Hematopoietic multipotent progenitor cell treated with erythropoietin and hydrocortisone succinate and interleukin-3 and kit ligand, for 6 days (in vitro differentiated cells): ENCODE data around the gene NFASC.

ENCODE experiments used
- DNase-seq: peaks from one replicate; pipeline ENCODE4 v3.0.0-alpha.2; 2015

NFASC gene

DNA sequence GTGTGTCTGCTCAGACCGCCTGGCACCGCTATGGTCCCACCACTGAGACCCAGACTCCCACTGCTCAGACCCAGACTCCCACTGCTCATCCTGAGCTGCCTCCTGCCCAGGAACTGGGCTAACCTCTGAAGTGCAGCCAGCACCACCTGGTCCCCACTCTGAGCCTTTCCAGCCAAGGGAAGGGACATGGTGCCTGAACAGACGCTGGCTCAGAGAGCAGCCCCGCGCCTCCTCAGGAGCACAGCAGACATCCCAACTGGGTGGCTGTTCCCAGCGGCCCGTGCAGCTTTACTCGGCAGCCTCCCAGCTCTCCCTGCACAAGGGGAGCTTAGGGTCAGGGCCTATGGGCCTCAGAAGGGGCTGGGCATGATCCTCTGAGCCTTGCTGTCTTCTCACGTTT, 144.6 kb downstream of the NFASC start:
- DNase-seq, result no peak

DNA sequence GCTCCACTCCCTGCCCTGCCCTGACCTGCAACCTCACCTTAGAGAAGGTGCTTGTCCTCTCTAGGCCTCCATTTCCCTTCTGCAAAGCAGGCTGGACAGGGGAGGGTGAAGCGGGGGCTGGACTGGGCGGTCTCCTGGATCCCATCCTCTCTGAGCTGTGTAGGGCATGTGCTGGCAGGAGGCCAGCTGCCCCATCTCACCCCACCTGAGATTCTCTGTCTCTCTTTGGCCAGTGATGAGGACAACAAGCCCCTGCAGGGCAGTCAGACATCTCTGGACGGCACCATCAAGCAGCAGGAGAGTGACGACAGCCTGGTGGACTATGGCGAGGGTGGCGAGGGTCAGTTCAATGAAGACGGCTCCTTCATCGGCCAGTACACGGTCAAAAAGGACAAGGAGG, 145.4 kb downstream of the NFASC start:
- no peak for DNase-seq

DNA sequence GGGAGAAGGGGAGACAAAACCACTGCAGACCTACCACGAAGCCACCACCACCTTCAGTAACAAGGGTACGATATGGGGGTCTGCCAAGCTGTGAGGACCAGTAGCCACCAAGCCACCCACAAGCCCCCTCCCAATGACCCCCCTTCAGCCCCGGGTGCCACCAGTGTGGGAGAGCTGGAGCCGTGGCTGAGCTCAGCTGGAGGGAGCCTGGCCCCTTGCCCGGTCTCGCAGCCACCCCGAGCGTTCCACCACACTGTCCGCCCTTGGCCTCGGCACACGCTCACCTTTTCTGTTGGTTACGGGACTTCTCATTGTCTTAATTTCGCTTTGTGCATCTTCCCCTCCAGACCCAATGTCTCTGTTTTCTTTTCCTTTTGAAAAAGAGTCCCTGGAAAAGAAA, 145.9 kb downstream of the NFASC start:
- no peak for DNase-seq

DNA sequence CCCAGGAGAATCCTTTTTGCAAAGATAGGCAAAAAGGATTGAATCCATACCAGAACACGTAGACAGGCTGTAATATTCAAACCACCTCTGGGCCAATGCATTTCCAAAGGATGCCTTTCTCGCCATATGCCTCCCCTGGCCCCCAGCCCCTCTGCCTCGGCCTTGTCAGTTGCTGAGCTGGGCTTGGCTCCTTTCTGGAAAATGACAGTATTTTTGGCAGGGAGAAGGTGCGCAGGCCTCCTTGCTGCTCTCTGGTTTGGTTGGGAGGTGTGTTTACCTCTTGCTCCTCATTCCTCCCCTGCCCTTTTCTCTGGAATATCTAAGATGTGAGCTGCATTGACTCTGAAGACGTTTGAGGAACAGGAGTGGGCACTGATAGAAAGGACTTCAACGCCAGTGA, 146.3 kb downstream of the NFASC start:
- DNase-seq, result no peak

DNA sequence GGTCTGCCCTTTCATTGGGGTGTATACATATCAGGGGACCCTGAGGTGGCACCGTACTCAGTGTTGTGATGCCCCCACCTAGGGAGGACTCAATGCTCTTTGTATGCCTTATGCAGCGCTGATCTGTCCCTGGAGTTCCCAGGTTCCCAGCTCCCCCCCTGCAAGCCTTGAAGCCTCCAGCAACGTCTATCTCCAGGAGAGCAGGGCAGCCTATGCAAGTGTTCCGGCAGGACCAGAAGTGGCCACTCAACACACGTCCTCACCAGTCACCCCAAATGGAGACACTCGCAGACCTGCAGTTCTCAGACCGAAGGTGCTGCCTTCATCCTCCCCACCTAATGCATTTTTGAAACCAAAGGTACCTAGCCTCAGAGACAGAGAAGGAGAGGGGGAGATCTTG, 147.1 kb downstream of the NFASC start:
- DNase-seq, result no peak

DNA sequence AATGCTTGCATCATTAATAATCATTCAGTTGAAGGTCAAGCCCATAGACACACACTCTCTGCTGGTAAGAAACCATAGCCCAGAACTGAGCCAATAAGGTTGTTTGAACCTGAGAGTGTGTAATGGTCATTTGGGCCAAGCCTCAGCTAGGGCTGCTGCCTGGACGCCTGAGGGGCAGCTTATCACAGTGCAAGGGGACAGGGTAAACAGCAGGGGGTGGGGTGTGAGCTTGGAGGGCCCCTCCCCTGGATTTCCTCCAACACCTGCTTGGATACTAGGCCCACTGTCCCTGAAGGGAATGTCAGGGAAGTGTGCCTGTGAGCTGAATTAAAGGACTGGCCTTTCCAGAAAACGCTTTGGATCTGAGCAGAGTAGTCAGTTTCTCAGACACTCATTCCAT, 147.7 kb downstream of the NFASC start:
- no peak for DNase-seq

DNA sequence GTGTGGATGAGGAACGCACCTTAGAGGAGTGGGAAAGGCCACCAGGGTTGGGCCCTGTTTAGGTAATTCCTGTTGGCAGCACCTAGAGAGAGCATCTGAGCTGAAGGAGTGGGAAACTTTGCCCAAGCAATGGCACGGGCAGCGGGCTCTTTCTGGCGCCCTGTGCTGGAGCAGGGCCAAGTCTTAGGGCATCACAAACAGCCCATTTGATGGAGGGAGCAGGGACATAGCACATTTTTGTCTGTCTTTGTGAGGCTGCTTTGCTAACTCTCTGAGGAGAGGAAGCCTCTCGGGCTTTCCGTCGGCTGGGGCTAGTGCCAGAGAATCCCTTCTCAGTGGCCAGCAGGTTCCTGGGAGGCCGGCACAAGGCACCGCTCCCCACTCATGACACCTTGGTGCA, 149.8 kb downstream of the NFASC start:
- DNase-seq, result no peak

DNA sequence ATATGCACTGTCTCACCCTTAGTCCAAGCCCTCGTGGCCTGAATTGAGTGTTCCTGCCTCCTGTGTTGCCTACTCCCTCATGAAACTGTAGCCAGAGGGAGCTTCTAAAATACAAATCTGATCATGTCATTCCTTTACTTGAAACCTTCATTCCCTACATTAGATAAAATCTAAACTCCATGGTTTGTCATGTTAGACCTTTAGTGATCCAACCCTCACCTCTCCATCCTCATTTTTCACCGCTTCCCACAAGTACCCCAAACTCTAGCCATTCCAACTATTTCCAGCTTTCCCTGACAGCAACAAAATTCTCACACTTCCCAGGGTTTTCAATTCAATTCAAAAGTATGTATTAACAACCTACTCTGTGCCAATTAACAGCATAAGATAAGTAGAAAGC, 154.0 kb downstream of the NFASC start:
- DNase-seq, result no peak

DNA sequence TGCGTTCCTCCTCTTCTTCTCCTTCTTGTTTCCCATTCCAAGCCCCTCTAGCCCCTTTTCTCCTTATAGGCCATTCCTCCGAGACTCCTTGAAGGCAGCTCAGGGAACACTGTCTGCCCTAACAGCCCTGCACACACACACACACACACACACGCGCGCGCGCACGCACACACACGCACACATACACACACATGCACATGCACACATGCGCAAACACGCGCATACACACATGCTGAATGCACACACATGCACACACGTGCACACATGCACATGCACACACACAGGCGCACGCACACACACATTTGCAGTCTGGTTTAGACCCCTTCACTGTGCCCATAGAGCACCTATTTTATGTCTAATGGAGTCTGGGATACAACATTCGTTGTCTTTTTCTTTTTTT, 154.6 kb downstream of the NFASC start:
- no peak for DNase-seq

DNA sequence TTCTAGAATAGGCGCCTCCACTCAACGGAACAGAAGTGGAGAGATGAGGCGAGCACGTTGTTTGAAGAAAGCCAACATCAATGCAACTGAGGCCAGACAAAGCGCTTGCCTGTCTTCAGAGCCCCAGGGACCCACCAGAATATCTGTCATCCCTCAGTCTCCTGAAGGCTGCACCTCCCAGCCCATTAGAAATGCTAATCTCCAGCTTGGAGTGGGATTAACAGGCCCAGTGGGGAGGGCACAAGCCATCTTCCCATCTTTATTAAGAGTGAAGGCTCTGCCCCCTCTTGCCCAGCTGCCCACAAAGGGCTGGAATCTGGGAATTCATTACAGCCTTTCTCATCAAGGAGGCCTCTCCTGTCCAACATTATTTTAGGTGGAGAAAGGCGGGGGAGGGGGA, 155.5 kb downstream of the NFASC start:
- no peak for DNase-seq

DNA sequence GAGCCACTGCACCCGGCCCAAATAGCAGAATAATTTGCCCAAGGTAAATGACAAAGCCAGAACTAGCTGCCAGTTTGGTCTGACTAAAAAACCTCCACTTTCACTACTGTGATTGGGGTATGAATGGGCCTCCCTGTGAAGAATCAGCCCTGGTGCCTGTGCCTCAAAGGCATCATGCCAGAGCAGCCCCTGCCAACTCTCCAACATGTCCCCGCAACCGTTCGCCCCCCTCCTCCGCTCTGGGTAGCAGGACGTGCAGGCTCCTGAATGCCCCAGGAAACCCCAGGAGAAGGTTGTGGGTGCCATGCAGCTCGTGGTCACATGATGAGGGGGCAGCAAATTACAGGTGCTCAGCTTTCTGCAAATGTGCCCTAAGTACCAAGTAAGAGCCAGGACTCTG, 157.7 kb downstream of the NFASC start:
- DNase-seq, result no peak

DNA sequence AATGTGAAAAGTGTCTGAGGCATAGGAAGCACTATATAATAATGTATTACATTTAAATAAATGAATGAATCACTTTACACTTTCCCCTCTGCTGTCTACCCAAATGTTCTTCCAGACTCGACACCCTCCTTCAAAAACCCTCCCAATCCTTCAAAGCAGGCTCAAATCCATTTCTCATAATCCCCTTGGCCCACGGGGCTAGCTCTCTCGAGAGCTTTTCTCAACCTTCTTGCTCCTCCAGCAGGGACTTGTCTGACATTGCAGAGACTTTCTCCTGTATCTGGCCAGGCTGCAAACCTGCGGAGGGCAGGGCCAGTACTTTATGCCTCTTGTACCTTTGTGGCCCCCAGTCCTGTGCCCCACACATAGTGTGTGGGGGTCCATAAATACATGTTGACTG, 158.3 kb downstream of the NFASC start:
- DNase-seq, result no peak

DNA sequence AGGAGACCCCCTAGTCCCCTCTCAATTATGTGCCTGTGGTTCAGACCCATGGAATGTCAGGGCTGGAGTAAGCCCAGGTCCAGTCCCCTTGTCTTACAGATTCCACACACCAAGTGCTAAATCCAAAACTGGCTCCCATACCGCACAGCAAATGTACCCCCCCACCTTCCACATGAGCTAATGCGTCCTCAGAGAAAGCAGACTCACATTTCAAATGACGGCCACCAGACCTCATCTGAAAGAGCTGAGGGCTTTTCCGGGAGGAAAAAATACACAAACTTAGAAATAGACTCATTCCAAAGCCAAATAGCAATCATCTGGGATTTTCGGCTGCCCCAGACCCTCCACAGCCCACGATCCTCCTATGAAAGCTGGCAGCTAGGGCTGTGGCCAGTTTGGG, 159.6 kb downstream of the NFASC start:
- no peak for DNase-seq

DNA sequence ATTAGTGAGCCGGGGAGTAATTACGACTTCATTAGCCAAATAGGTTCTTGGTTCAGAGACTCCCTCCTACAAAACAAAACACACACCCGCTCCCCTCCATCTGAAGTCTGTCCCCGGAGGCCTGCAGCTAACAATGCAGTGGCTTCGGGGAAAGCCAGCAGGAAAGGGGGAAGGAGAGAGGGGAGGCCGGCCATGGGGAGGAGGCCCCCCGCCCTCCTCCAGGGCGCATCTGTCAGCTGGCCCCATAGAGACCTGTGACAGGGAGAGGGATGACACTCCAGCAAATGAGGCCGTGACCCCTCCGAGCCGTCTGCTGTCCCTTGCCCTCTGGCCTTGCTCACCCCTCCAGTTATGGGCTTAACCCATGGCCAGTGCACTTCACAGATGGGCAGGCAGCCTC, 160.2 kb downstream of the NFASC start:
- no peak for DNase-seq

DNA sequence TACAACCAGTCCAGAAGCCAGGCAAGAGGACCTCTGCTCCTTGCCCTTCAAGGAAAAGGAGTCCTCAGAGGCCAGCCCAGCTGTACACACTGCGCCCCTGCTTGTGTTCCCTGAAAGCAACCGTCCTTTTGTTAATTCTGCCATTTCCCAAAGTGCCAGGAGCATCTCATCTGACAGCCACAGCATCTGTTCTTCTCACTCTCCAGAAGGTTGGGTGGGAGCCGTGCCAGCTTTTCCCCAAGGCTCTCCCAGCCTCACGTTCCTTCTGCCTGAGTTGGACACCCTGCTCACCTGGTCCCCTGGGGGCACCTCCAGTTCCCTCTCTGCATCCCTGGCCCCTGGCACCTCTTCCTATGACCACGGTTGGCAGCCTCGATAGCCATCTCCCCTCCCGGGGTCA, 161.8 kb downstream of the NFASC start:
- no peak for DNase-seq

DNA sequence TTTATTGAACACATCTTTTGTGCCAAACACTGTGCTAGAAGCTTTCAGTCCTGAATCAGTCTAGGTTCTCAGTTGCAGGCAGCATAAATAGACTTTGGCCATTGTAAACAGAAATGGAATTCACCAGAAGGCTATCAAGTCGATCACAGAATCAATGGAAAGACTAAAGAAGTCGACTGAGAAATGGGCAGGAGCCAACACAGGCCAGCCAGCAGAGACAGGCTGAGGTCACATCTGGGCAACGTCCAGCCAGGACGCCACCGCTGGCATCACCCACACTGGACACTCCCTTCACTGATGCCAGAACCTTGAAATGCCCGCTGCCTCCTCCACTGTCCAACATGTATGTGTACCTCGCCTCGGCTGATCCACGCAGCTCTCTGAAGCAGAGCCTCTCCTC, 166.9 kb downstream of the NFASC start:
- no peak for DNase-seq

DNA sequence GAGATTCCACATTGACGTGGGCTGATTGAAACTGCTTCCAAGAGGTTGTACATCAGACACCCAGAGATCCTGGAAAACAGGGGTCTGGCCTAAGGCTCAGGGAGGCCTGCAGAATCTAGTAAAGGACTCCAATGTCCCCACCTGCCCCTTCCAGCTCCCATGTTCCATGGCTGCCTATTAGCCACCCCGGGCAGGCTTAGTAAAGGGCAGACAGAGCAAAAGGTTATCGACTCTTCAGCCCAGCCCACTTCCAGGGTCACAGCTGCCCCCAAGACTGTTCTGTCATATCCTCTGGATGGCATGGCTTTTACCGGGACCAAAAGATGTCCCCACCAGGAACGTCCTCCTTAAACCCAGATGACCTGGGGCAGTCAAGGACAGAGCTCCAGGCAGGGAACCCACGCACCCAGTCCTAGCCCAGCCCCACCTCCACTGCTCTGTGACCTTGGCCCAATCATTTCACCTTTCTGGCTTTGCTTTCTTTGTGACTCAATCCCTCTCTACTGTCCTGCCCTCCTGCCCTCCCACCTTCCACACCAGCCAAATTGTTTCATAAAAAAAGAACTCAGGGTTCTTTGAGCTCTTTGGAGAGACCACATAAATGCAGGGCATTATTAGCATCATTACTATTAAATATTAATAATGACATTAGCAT, 167.6 kb downstream of the NFASC start:
- no peak for DNase-seq

DNA sequence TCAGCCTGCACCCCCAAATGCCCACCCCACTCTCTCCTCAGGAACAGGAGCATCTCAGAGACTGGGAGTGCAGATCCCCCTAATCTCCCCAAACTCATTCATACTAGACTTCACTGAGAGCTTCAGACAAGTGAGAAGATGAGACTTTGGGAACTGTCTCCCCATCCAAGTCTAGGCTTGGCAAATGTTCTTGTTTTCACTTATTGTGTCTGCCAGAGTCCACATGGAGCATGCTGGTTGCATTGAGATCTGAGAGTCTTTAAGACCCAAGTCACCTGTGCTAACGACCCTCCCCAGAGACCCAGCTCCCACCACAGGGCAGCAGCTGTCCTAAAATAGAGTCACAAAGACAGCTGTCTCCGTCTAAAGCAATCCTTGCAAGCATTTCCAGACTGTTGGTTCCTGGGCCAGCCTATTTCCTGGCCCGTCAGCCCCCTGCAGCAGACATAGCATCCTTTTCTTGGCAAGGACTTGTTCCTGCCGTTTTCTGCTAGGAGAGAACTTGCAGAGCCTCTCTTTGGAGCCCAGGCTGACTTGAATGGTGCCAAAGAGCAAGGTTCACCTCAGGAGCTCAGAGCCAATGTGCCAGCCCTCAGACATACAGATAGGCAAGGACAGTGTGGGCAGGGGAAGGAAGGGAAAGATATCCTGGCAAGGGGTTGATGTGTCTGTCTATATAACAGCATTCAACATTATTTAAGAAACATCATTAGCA, 170.5 kb downstream of the NFASC start:
- DNase-seq, result no peak

DNA sequence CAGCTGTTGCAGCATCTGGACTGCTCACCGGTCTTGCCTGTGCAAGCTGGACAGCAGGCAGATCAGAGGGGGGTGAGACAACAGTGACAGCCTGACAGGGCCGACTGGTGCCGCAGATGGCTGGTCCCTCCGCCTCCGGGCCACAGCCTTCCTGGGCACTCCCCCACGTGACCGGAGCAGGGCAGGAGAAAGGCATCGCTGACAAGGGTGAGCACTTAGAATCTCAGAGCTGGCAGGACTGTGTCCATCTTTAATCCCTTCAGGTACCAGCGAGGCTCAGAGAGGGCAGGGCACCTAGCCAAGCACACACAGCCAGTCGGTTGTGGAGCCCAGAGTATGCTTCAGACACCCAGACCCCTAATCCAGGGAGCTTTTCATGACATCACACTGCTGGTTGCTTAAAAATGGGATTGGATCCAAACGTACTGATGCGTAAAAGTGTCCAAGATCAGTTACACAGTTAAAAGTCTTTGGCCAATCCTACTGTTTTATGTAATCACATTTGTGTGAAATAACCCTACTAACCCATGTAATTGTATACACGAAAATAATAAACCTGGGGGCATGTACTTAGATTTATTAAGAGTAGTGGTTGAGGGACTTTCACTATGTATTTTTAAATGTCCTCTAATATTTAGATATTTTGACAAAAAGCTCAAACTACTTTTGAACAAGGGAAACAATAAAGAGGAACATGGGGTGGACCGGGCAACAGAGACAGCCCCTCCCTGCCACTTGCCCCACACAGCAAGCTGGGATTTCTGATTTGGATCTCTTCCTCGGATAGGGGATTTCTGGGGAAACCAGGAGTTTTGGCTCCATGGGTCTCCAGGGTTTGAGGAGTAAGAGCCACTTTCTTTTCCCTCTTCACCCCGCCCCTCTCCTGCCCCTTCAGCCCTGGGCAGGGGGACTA, 171.6 kb downstream of the NFASC start:
- DNase-seq, result no peak

DNA sequence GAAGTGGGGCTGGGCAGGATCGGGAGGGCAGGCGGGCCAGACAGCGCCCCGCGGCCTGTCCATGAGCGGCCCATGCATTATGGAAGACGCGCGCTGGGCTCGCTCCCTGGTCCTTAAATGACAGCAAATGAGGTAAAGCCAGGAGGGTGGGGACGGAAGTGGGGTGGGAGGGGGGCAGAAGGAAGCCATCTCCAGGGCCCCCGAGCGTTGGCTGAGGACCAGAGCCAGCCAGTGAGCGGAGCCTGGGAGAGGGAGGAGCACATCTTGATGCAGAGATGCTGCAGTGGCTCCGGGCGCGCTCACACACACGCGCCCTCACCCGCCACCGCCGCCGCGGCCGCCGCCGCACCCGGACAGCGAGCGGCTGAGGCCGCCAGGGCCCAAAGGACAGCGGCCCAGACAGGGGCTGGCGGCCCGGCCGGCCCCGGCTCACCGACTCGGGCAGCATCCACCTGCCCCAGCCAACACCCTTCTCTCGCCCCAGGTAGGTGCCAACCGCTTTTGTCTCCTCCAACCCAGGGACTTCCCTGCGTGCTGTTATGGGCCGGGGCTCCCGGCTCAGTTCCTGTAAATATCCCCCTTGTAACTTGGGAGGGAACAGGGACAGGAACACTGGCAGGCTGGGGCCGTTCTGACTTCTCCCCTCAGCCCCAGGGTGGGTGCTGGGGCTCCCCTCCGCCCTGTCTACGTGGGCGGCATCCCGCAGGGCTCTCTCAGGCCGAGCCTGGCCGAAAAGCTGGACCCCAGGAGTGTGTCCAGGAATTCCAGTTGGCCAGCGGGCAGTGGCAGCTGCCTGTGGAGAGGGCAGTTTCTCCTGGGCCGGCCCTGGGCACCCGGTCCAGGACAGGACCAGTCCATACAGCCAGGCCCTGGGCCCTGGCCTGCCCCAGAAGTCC, 172.5 kb downstream of the NFASC start, which contains the start of gene CNTN2:
TSS of gene CNTN2 (plus strand) at position 302 of the 896 bp plus-strand sequence. CDS start 9,974 bp downstream, outside the sequence.
- peak; percentile 29 for DNase-seq

DNA sequence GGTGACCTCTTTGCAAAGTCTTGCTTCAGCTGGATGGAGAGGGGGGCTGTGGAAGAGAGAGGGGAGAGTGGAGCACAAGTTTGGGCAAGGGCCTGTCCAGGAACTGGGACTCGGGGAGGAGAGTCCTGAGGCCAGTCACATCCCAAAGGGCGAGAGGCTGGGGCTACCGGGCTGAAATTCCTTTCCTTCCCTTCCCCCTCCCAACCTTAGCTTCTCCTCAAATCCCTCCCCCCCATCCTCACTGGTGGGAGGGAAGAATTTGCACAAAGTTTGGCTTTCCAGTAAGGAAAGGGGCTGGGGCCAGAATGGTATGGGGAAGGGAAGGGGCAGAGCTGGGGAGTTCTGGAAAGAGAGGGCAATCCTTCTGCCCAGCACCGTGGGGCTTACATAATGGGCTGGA, 173.2 kb downstream of the NFASC start:
- DNase-seq, result no peak

DNA sequence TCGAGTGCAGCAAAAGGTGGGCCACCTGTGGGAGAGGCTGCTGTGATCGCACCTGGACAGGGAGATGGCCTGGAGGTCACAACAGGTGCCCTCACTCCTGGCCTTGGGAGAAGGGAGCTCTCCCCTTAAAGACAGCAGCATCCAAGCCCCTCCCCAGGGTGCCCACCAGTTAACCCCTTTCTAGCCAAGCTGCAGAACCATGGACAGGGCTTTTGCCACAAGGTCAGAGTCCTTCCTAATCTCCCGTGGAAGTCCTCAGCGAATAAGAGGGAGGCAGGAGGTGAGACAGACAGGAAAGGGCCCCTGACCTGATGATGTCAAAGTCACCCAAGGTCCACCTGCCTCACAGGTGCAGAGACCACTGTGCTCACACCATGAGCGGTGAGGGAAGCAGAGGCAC, 174.1 kb downstream of the NFASC start:
- DNase-seq, result no peak

DNA sequence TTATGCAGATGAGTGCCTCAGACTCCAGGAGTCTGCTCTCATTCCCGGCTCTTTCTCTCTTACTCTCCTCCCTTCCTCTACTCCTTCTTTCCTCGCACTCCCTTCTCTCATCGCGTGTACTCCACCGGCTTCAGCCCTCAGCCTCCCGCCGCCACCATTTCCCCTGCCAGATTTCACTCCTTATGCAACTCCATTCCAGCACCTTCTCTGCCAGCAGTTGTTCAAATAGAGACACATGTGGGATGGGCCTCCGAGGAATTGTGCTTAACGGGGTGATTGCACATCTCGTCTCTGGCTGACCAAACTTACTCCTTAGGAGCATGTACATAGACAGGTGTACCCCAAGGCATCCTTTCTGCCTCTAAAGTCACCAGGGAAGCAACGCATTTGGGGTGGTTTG, 174.5 kb downstream of the NFASC start:
- no peak for DNase-seq
